Measurements from ENCODE around the gene PRKCA. TPM values are rescaled to one million over a fixed set of nuclear protein-coding genes. Genes with fewer than 3 reads are reported as not detected.

The PRKCA gene
- total and polyA plus RNA-seq, 2 donors (not counting 3 experiments of a cell fraction or from before 2014, with no cell fraction given) = 7.5 to 34.2 TPM

- FAIRE-seq = no peak
- H2AFZ ChIP-seq (ENCODE audit: low read depth, low read length) = no peak overlapping the region
- H3K9me3 ChIP-seq (replicated peaks; ENCODE audit: control insufficient read depth, insufficient read depth, low read length) = no peaks in the 10 kb centered on the region
- intact Hi-C loops (cut with micrococcal nuclease) = no loop called here
- no peak for TF ChIP-seq FOS (IDR thresholded peaks at IDR 0.05; ENCODE audit: borderline replicate concordance, insufficient read depth, low read length)
- no peak for TF ChIP-seq POLR2AphosphoS5 (IDR thresholded peaks at IDR 0.05; ENCODE audit: insufficient read depth, low read depth, low read length)
- TF ChIP-seq, protein P1, sequence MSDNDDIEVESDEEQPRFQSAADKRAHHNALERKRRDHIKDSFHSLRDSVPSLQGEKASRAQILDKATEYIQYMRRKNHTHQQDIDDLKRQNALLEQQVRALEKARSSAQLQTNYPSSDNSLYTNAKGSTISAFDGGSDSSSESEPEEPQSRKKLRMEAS (IDR thresholded peaks at IDR 0.05; ENCODE audit: insufficient read depth, insufficient read length) = no peak
- TF ChIP-seq MYC (IDR thresholded peaks at IDR 0.05; ENCODE audit: low read depth, low read length) = no peak
- no peak for TF ChIP-seq JUN (IDR thresholded peaks at IDR 0.05; ENCODE audit: borderline replicate concordance, insufficient read depth, insufficient read length, low read depth)
- no peak for TF ChIP-seq POLR2A (IDR thresholded peaks at IDR 0.05; ENCODE audit: low read depth, low read length)
- TF ChIP-seq EZH2 (IDR thresholded peaks at IDR 0.05; ENCODE audit: borderline replicate concordance, low read depth, low read length, severe bottlenecking) = no peak
- TF ChIP-seq CTCF (IDR thresholded peaks at IDR 0.05; ENCODE audit: extremely low read depth in 1 of 2, insufficient read depth in 1 of 2, low read depth in 1 of 2, low read length in 2 of 2) = no peak
- TF ChIP-seq GATA2 (IDR thresholded peaks at IDR 0.05; ENCODE audit: insufficient read depth, insufficient read length, low read depth, low read length) = no peak
- H3K4me3 ChIP-seq (replicated peaks in 1 of 3; ENCODE audit: insufficient read depth in 1 of 3, low read depth in 1 of 3, low read length in 3 of 3) = no peak overlapping the region
- H3K27me3 ChIP-seq (ENCODE audit: control insufficient read depth in 2 of 2, insufficient read depth in 2 of 2, low read length in 2 of 2) = no peaks in the 10 kb centered on the region
- dilution Hi-C loops (cut with MboI; ENCODE audit: extremely low pct_ligation_motif_present, low sequenced_read_pairs) = no loop called here
- no peaks in the 10 kb centered on the region for H4K20me1 ChIP-seq (replicated peaks; ENCODE audit: control insufficient read depth, extremely low read depth, insufficient read depth, low read length)
- no peaks in the 10 kb centered on the region for H3K79me2 ChIP-seq (ENCODE audit: control insufficient read depth, insufficient read depth, low read length)
- ChIA-PET CTCF (no interaction called here), POLR2A (no interaction called here)
- H3K36me3 ChIP-seq (ENCODE audit: control insufficient read depth in 2 of 2, extremely low read depth in 1 of 2, insufficient read depth in 2 of 2, low read length in 2 of 2) = no peaks in the 10 kb centered on the region
- no peaks in the 10 kb centered on the region for H3K4me1 ChIP-seq (ENCODE audit: control insufficient read depth, extremely low read depth, insufficient read depth, low read length)
- H3K27ac ChIP-seq (ENCODE audit: insufficient read depth, low read depth, low read length) = no peak overlapping the region
- no peak for DNase-seq (ENCODE audit: low read depth, low spot score)
- H3K9ac ChIP-seq (replicated peaks; ENCODE audit: extremely low read depth, insufficient read depth, low read length) = no peak overlapping the region
- H3K4me2 ChIP-seq (ENCODE audit: insufficient read depth, low read length) = no peak overlapping the region
- BruUV-seq (replicated peaks) = no TSS peak
- H3K9me1 ChIP-seq (replicated peaks; ENCODE audit: control insufficient read depth, extremely low read depth, insufficient read depth, low read length) = no peaks in the 10 kb centered on the region
Observed at GRCh38 chr17:66755101-66755943, 452.9 kb downstream of the PRKCA start.

Measured in endothelial cell of umbilical vein (primary cell).